Measurements from ENCODE around the gene KCNH4.
A peak's percentile ranks its signal among the peaks of the same experiment; 100 is the strongest.

KCNH4 gene

DNA sequence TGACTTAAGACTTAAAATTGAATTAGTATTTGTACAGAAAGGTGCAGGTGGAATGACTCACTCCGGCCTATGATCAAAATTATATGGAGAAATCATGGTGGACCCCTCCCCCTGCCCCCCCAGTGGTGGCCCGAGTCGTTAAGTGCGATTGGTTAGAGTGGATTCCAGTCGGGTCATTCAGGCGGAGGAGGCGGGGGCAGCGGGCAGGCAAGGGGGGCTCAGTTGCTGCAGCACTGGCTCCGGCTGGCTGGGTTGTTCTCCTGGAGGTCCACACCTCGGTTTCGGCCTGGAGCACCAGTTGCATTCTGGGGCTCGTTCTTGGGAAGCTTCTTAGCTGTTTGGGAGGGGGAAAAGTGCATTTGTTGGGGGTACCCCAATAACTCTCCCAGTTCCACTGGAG lies 55.4 kb downstream of the KCNH4 start:
- intact Hi-C loops (cut with DNase I; ENCODE audit: low total_unique reads): no loop called here
- H3K27me3 ChIP-seq: no peaks in the 10 kb centered on the region
- H3K4me3 ChIP-seq: no peak overlapping the region
- no peak overlapping the region for H3K27ac ChIP-seq
- no peak for DNase-seq
- H3K4me1 ChIP-seq: peaks cover 0 to 11% (median 3%) of the 10 kb centered on the region in 4 donors
- TF ChIP-seq, protein P1, sequence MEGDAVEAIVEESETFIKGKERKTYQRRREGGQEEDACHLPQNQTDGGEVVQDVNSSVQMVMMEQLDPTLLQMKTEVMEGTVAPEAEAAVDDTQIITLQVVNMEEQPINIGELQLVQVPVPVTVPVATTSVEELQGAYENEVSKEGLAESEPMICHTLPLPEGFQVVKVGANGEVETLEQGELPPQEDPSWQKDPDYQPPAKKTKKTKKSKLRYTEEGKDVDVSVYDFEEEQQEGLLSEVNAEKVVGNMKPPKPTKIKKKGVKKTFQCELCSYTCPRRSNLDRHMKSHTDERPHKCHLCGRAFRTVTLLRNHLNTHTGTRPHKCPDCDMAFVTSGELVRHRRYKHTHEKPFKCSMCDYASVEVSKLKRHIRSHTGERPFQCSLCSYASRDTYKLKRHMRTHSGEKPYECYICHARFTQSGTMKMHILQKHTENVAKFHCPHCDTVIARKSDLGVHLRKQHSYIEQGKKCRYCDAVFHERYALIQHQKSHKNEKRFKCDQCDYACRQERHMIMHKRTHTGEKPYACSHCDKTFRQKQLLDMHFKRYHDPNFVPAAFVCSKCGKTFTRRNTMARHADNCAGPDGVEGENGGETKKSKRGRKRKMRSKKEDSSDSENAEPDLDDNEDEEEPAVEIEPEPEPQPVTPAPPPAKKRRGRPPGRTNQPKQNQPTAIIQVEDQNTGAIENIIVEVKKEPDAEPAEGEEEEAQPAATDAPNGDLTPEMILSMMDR (IDR thresholded peaks at IDR 0.05): no peak
- no peaks in the 10 kb centered on the region for H3K9me3 ChIP-seq
- H3K36me3 ChIP-seq: peaks cover 55 to 60% (median 59%) of the 10 kb centered on the region in 3 donors

DNA sequence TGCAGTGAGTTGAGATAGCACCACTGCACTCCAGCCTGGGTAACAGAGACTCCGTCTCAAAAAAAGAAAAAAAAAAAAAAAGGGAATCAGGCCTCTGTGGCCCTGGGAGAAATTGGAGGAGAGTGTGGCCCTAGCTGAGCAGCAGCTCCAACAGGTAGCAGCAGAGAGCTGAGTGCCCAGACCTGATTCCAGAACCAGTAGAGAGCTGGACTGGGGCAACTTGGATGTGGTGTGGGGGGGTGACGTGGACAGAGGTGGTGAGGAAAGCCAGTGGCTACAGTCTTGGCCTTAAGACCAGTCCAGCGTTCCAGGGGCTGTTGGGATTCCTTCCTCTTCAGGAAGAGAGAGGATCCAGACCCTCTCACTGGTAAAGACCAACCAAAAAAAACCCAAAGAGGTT lies 56.7 kb downstream of the KCNH4 start:
- intact Hi-C loops (cut with DNase I; ENCODE audit: low total_unique reads): no loop called here

DNA sequence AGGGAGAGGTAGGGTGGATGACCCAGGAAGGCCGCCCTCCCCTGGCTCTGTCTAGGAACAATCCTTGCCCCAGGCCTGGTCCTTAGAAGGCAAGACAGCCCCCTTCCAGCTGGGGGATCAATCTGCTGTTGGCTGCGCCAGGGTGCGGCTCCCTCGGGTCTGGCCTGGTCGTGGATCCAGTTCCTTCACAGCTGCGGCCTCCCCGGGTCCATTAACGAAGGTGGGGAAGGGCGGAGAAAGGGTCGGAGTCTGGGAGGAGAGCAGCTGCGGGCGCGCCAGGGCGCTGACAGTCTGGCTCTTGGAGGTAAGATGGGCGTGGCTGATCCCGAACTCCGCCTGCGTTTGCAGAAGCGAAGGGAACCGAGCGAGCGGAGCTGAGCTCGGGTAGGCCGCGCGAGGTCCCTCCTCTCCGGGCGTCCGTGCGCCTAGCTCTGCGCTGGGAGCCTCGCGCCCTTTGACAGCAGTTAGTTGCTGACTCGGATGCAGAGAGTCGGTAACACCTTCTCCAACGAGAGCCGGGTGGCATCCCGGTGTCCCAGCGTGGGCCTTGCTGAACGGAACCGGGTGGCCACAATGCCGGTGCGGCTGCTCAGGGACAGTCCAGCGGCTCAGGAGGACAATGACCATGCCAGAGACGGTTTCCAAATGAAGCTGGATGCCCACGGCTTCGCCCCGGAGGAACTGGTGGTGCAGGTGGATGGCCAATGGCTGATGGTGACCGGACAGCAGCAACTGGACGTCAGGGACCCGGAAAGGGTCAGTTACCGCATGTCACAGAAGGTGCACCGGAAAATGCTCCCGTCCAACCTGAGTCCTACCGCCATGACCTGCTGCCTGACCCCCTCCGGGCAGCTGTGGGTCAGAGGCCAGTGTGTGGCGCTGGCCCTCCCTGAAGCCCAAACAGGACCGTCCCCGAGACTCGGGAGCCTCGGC lies 58.3 kb downstream of the KCNH4 start, which contains the start of gene HSPB9:
Gene HSPB9 (plus strand): TSS at position 434 of the 933 bp plus-strand sequence. CDS start 47 bp downstream, at position 481.
- H3K36me3 ChIP-seq: peaks cover 25 to 55% (median 32%) of the 10 kb centered on the region in 3 donors
- H3K4me1 ChIP-seq: peaks cover 0 to 17% (median 7%) of the 10 kb centered on the region in 4 donors
- peak within 1 kb of the TSS in 1 of 2 donors; percentile 85 for H3K4me3 ChIP-seq
- H3K27ac ChIP-seq: no peak within 1 kb of the TSS
- H3K27me3 ChIP-seq: no peaks in the 10 kb centered on the region
- no peaks in the 10 kb centered on the region for H3K9me3 ChIP-seq
- intact Hi-C loops (cut with DNase I; ENCODE audit: low total_unique reads): no loop called here
- TF ChIP-seq, protein P1 (IDR thresholded peaks at IDR 0.05): no peak
- DNase-seq: no peak

More for the DNA sequence above, 56.7 kb downstream of the KCNH4 start:
- DNase-seq: no peak
- Histone ChIP-seq H3K27ac (no peak overlapping the region), H3K36me3 (peaks cover 42 to 55% (median 48%) of the 10 kb centered on the region in 3 donors), H3K27me3 (no peaks in the 10 kb centered on the region), H3K4me3 (no peak overlapping the region), H3K4me1 (peaks cover 0 to 17% (median 7%) of the 10 kb centered on the region in 4 donors), H3K9me3 (no peaks in the 10 kb centered on the region)
- TF ChIP-seq, protein P1 (IDR thresholded peaks at IDR 0.05): no peak

DNA sequence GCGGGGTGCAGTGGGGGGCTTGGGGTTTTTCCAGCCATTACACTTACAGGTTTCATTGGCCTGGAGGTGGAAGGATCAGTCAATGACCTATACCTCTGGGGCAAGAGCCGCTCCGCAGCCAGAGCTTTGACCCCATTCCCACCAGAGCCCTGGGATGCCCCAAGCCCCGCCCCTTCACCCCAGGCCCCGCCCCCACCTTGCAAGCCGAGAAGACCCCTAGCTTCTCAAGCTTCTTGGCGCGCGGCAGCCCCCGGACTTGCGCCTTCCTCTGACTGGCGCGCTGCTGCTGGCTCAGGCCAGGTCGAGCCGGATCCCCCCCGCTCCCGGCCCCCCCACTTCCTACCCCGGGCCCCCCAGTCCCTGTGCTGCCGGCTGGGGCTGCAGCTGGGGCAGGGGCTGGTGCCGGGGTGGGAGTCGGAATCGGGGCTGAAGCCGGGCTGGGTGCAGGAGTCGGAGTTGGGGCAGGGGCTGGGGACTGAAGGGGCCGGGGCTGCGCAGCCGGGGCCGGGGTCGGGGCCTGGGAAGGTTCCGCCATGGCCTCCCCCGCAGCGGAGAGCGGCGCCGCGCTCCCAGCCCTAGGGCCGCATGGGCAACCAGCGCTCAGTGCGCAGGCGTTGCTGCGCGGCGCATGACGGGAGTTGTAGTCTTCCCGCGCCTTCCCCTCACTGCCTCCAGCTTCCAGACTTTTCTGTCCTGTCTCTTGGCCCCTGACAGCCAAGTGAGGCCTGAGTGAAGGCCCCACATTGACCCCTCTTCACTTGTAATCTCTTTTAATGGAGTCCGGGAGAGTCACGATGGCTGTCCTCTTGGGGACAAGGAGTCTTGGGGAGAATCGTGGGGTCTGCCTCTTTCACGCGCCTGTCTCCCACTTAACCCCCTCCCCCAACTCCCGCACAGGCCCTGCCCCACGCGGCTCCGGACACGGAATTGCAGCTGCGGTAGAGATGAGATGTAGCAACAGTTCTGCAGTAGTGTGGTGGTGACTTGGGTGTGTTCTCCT lies 59.9 kb downstream of the KCNH4 start, which contains the start of gene KAT2A:
Gene KAT2A (minus strand): TSS at position 598 of the 1,000 bp plus-strand sequence. CDS start 63 bp downstream, at position 535.
- DNase-seq: peak; percentile 78 to 83
- Histone ChIP-seq H3K4me1 (peaks cover 0 to 17% (median 10%) of the 10 kb centered on the region in 4 donors), H3K9me3 (no peaks in the 10 kb centered on the region), H3K36me3 (peaks cover 10 to 54% (median 16%) of the 10 kb centered on the region in 3 donors), H3K27me3 (no peaks in the 10 kb centered on the region), H3K4me3 (peak within 1 kb of the TSS; percentile 76 to 85), H3K27ac (peak within 1 kb of the TSS; percentile 43 to 67)
- TF ChIP-seq, protein P1 (IDR thresholded peaks at IDR 0.05): no peak
- intact Hi-C loops (cut with DNase I; ENCODE audit: low total_unique reads): no loop called here

DNA sequence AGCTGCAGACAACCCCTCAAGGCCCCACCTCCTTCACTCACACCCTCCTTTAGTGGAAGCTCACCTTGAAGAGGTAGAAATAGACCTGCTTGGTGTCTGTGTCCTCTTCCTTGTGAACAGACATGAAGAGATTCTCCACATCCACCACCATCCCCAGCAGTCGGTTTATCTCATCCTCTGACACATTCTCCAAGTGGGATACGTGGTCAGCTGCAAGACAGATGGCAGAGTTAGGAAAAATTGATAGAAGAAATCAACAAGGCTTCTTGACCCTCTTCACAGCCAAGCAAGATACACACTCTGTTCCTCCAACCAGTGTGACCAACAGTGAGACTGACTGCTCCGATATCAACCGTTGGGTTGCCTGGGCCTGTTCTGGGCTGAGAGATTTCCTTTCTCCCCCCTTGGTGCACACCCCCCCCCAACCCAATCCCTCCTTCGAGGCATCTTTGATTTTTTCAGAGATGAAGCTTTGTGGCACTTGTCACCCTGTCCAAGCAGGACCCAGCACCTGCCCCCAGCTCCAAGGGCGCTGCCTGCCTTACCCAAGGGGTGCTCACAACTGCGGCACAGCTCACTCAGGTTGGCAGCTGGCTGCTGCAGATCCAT lies 60.7 kb downstream of the KCNH4 start:
- Histone ChIP-seq H3K27ac (no peak overlapping the region), H3K36me3 (peaks cover 2 to 54% (median 8%) of the 10 kb centered on the region in 3 donors), H3K4me1 (peaks cover 0 to 17% (median 10%) of the 10 kb centered on the region in 4 donors), H3K9me3 (no peaks in the 10 kb centered on the region), H3K27me3 (no peaks in the 10 kb centered on the region), H3K4me3 (peak overlapping the region; percentile 76 to 85)
- intact Hi-C loops (cut with DNase I; ENCODE audit: low total_unique reads): no loop called here
- TF ChIP-seq, protein P1 (IDR thresholded peaks at IDR 0.05): no peak
- no peak for DNase-seq

Measured in tibial artery (tissue), 4 donors.